GM12872 (cell line): ENCODE results near the gene PNMA6E.

Experiments used
- CTCF ChIP-seq: IDR thresholded peaks from 3 replicates; pipeline ENCODE4 v1.5.1; 2011; ENCODE audit warnings: low read depth, mild to moderate bottlenecking, low read length, moderate library complexity; ENCODE audit not compliant: insufficient read depth

Gene PNMA6E

GRCh38 chrX:153377727-153378126 lies 23.4 kb downstream of the PNMA6E start:
- TF ChIP-seq CTCF = no peak

GRCh38 chrX:153375571-153375970 lies 25.6 kb downstream of the PNMA6E start:
- no peak for TF ChIP-seq CTCF

- no peak for TF ChIP-seq CTCF
Measured at GRCh38 chrX:153374426-153374825, 26.7 kb downstream of the PNMA6E start.

- no peak for TF ChIP-seq CTCF
Measured at GRCh38 chrX:153372949-153373348, 28.2 kb downstream of the PNMA6E start.

GRCh38 chrX:153371256-153371655 lies 29.9 kb downstream of the PNMA6E start:
- no peak for TF ChIP-seq CTCF

GRCh38 chrX:153370293-153371055 lies 30.7 kb downstream of the PNMA6E start:
- TF ChIP-seq CTCF = no peak

- TF ChIP-seq CTCF = no peak
Measured at GRCh38 chrX:153366878-153367538, 34.1 kb downstream of the PNMA6E start.
